Stimulated activated naive CD8-positive, alpha-beta T cell treated with anti-CD3 and anti-CD28 coated beads, Interleukin-15, Interleukin-2, amounts not matched to agents 100 ng/mL and 50 ng/mL, for 24 hours (primary cell): Measurements from ENCODE around the gene CHMP1A.
A peak's percentile ranks its signal among the peaks of the same experiment; 100 is the strongest.
"Not testable (repeated sequence)": the region's sequence is repeated elsewhere in the genome, so short reads cannot be mapped to it uniquely, and the experiment has no call there.

Experiments used
- H3K27ac Mint-ChIP-seq: one replicate; pipeline ENCODE4 v1.8.0; 2021; ENCODE audit warnings: mild to moderate bottlenecking, mixed read lengths
- H3K27me3 Mint-ChIP-seq: one replicate; pipeline ENCODE4 v1.8.0; 2021; ENCODE audit warnings: mixed read lengths
- H3K36me3 Mint-ChIP-seq: one replicate; pipeline ENCODE4 v1.8.0; 2021; ENCODE audit warnings: low read depth, mixed read lengths
- H3K4me1 Mint-ChIP-seq: one replicate; pipeline ENCODE4 v1.8.0; 2021; ENCODE audit warnings: low read depth, mixed read lengths
- H3K4me3 Mint-ChIP-seq: one replicate; pipeline ENCODE4 v1.8.0; 2021; ENCODE audit warnings: mild to moderate bottlenecking, mixed read lengths
- H3K9me3 Mint-ChIP-seq: one replicate; pipeline ENCODE4 v1.8.0; 2021; ENCODE audit warnings: mixed read lengths

CHMP1A gene

GRCh38 chr16:89695875-89696669, 38.6 kb upstream of the CHMP1A start:
- Mint-ChIP-seq H3K4me1 (peaks cover 21% of the 10 kb centered on the region), H3K9me3 (no peaks in the 10 kb centered on the region), H3K36me3 (peaks cover 23% of the 10 kb centered on the region), H3K27ac (no peak overlapping the region), H3K4me3 (no peak overlapping the region), H3K27me3 (no peaks in the 10 kb centered on the region)

DNA sequence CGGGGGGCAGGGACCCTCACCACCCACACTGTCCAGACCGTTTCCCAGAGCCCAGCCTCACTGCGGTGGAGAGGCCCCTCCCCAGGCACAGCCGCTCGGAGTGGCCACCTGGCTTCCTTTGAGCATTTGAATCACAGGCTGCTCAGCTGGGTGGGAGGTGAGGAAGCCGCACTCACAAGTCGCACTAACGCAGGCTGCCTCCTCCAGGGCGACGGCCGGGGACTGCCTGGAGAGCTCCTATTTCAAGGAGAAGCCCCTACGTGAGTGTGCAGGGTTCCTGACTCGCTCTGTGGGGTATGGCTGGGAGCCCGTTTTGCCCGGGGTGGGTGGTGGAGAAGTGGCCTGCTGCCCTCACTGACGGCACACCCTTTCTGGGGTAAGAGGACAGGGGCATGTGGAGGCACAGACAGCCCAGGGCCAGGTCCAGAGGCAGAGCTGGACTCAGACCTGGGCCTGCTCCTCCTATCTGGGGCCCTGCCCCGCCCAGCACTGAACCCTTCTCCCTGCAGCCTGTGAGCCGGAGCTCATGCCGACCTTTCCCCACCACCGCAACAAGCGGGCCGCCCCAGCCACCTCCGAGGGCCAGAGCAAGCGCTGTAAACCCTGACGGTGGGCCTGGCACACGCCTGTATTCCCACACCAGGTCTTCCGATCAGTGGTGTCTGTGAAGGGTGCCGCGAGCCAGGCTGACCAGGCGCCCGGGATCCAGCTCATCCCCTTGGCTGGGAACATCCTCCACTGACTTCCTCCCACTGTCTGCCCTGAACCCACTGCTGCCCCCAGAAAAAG, 37.8 kb upstream of the CHMP1A start:
- no peaks in the 10 kb centered on the region for H3K27me3 Mint-ChIP-seq
- peaks cover 26% of the 10 kb centered on the region for H3K36me3 Mint-ChIP-seq
- no peak overlapping the region for H3K27ac Mint-ChIP-seq
- peaks cover 18% of the 10 kb centered on the region for H3K4me1 Mint-ChIP-seq
- no peak overlapping the region for H3K4me3 Mint-ChIP-seq
- no peaks in the 10 kb centered on the region for H3K9me3 Mint-ChIP-seq

DNA sequence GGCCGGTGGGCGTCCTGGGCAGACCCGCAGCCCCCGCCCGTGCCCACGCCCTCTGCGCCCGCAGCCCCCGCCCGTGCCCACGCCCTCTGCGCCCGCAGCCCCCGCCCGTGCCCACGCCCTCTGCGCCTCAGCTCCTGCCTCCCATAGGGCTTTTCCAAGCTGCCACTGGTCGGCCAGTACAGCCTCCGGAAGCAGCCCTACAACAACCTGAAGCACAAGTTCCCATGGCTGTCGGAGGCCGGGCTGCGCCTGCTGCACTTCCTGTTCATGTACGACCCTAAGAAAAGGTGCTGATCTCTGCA, 37.2 kb upstream of the CHMP1A start:
- not testable (repeated sequence) for H3K27ac Mint-ChIP-seq, H3K27me3 Mint-ChIP-seq, H3K4me3 Mint-ChIP-seq, H3K9me3 Mint-ChIP-seq
- H3K36me3 Mint-ChIP-seq = peaks cover 32% of the 10 kb centered on the region
- peaks cover 13% of the 10 kb centered on the region for H3K4me1 Mint-ChIP-seq

DNA sequence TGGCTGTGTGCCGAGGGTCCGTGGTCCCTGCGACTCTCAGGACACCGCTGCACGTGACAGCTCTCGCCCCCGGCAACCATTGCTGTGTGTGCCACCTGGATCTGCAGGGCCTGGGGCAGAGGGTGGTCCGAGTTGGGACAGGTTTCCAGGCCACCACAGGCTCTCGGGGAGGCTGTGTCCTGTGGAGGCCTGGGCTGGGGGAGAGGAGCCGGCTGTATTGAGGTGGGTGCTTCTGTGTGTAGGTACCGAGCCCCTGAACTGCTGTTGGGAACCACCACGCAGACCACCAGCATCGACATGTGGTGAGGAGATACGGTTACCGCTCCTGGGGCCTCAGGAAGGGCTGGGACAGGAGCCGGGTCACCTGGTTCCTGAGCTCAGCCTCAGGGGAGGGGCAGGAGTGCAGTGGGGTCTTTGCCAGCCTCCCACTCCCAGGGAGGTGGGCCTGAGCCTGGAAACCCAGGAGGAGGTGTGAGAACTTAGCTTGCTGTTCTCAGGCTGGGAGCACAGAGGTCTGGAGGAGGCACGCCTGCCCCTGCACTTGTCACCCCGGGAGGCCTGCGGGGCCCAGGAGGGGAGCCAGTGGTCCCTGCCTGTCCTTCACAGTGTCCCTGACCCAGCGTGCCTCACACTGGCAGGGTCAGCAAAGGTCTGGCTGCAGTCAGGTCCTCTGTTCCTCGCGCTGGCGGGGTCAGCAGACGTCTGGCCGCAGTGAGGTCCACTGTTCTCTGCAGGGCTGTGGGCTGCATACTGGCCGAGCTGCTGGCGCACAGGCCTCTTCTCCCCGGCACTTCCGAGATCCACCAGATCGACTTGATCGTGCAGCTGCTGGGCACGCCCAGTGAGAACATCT, 36.6 kb upstream of the CHMP1A start:
- Mint-ChIP-seq H3K4me3 (no peak overlapping the region), H3K27ac (no peak overlapping the region), H3K4me1 (peaks cover 13% of the 10 kb centered on the region), H3K36me3 (peaks cover 30% of the 10 kb centered on the region), H3K9me3 (no peaks in the 10 kb centered on the region), H3K27me3 (no peaks in the 10 kb centered on the region)

- Mint-ChIP-seq H3K27ac (no peak overlapping the region), H3K9me3 (no peaks in the 10 kb centered on the region), H3K36me3 (peaks cover 28% of the 10 kb centered on the region), H3K4me1 (peaks cover 16% of the 10 kb centered on the region), H3K27me3 (no peaks in the 10 kb centered on the region), H3K4me3 (no peak overlapping the region)
These were observed 35.8 kb upstream of the CHMP1A start for GRCh38 chr16:89693289-89693731.

GRCh38 chr16:89691986-89692569, 34.6 kb upstream of the CHMP1A start:
- no peak overlapping the region for H3K27ac Mint-ChIP-seq
- H3K4me1 Mint-ChIP-seq = peaks cover 28% of the 10 kb centered on the region
- H3K9me3 Mint-ChIP-seq = no peaks in the 10 kb centered on the region
- H3K4me3 Mint-ChIP-seq = no peak overlapping the region
- H3K36me3 Mint-ChIP-seq = peaks cover 33% of the 10 kb centered on the region
- no peaks in the 10 kb centered on the region for H3K27me3 Mint-ChIP-seq

- H3K9me3 Mint-ChIP-seq = no peaks in the 10 kb centered on the region
These were observed 33.9 kb upstream of the CHMP1A start for GRCh38 chr16:89691231-89691985.

GRCh38 chr16:89690392-89690901, 32.9 kb upstream of the CHMP1A start:
- Mint-ChIP-seq H3K4me3 (no peak overlapping the region), H3K27me3 (no peaks in the 10 kb centered on the region), H3K27ac (no peak overlapping the region), H3K4me1 (peaks cover 21% of the 10 kb centered on the region), H3K9me3 (no peaks in the 10 kb centered on the region), H3K36me3 (peaks cover 32% of the 10 kb centered on the region)

More at GRCh38 chr16:89691231-89691985, 33.9 kb upstream of the CHMP1A start:
- Mint-ChIP-seq H3K27me3 (no peaks in the 10 kb centered on the region), H3K36me3 (peaks cover 33% of the 10 kb centered on the region), H3K27ac (no peak overlapping the region), H3K4me1 (peaks cover 26% of the 10 kb centered on the region), H3K4me3 (no peak overlapping the region)

- peaks cover 19% of the 10 kb centered on the region for H3K4me1 Mint-ChIP-seq
- peaks cover 29% of the 10 kb centered on the region for H3K36me3 Mint-ChIP-seq
- not testable (repeated sequence) for H3K27me3 Mint-ChIP-seq, H3K27ac Mint-ChIP-seq, H3K4me3 Mint-ChIP-seq, H3K9me3 Mint-ChIP-seq
These were observed 32.1 kb upstream of the CHMP1A start for GRCh38 chr16:89689621-89690020.

GRCh38 chr16:89689142-89689541, 31.6 kb upstream of the CHMP1A start:
- Mint-ChIP-seq H3K9me3 (no peaks in the 10 kb centered on the region), H3K36me3 (peaks cover 29% of the 10 kb centered on the region), H3K4me3 (no peak overlapping the region), H3K4me1 (peaks cover 19% of the 10 kb centered on the region), H3K27me3 (no peaks in the 10 kb centered on the region), H3K27ac (no peak overlapping the region)

DNA sequence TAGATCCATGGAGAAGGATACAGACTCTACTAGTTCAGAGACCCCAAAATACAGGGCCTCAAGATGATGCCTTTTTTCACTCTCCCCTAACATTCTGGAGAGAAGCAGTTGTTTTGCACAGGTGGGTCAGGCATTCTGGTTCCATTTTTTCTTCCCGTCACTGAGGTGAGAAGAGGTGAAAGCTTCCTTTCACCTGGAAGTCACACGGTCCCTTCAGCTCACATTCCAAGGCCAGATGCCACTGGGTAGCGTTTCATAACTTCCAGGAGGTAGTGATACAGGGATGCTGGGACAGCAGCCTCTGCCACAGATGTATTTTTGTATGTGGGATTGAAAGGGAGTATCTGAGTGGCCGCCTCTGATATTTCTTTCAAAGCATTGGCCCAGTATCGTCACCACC, 30.9 kb upstream of the CHMP1A start:
- Mint-ChIP-seq H3K4me3 (peak overlapping the region; percentile 90), H3K27ac (peak overlapping the region; percentile 40), H3K4me1 (peaks cover 19% of the 10 kb centered on the region), H3K27me3 (no peaks in the 10 kb centered on the region), H3K36me3 (peaks cover 22% of the 10 kb centered on the region), H3K9me3 (no peaks in the 10 kb centered on the region)

- Mint-ChIP-seq H3K9me3 (no peaks in the 10 kb centered on the region), H3K27me3 (no peaks in the 10 kb centered on the region), H3K36me3 (peaks cover 19% of the 10 kb centered on the region), H3K4me3 (peak overlapping the region; percentile 90), H3K27ac (peak overlapping the region; percentile 89), H3K4me1 (peaks cover 19% of the 10 kb centered on the region)
These were observed 29.8 kb upstream of the CHMP1A start for GRCh38 chr16:89687092-89687940.

GRCh38 chr16:89686520-89687091, 29.1 kb upstream of the CHMP1A start, which contains the start of gene CDK10:
CDK10 (plus strand) TSS chr16:89686689; CDS start chr16:89686711, 22 bp downstream.
- peaks cover 19% of the 10 kb centered on the region for H3K4me1 Mint-ChIP-seq
- peak within 1 kb of the TSS; percentile 90 for H3K4me3 Mint-ChIP-seq
- no peaks in the 10 kb centered on the region for H3K9me3 Mint-ChIP-seq
- peak within 1 kb of the TSS; percentile 92 for H3K27ac Mint-ChIP-seq
- H3K36me3 Mint-ChIP-seq = peaks cover 19% of the 10 kb centered on the region
- H3K27me3 Mint-ChIP-seq = no peaks in the 10 kb centered on the region
